ENCODE measurements around the gene SLC12A4. TPM values are rescaled to one million over a fixed set of nuclear protein-coding genes. Genes with fewer than 3 reads are reported as not detected.
"Not testable (repeated sequence)": the region's sequence is repeated elsewhere in the genome, so short reads cannot be mapped to it uniquely, and the experiment has no call there.

The SLC12A4 gene
- total RNA-seq, 1 experiment from 2014 or later, result 35.8 TPM

DNA sequence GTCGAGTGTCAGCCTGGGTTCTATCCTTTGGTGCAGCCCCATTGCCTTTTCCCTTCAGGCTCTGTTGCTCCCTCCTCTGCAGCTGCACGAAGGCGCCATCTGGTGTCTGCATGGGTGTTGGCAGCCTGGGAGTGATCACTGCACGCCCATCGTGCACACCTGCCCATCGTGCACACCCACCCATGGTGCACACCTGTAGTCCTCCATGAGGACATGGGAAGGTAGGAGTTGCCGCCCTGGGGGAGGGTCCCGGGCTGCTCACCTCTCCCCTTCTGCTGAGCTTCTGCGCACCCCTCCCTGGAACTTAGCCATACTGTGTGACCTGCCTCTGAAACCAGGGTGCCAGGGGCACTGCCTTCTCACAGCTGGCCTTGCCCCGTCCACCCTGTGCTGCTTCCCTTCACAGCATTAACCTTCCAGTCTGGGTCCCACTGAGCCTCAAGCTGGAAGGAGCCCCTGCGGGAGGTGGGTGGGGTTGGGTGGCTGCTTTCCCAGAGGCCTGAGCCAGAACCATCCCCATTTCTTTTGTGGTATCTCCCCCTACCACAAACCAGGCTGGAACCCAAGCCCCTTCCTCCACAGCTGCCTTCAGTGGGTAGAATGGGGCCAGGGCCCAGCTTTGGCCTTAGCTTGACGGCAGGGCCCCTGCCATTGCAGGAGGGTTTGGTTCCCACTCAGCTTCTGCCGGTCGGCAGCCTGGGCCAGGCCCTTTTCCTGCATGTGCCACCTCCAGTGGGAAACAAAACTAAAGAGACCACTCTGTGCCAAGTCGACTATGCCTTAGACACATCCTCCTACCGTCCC lies 39.7 kb downstream of the SLC12A4 start:
- peak; percentile 82 for DNase-seq (ENCODE audit: extremely low read depth, low read depth)

DNA sequence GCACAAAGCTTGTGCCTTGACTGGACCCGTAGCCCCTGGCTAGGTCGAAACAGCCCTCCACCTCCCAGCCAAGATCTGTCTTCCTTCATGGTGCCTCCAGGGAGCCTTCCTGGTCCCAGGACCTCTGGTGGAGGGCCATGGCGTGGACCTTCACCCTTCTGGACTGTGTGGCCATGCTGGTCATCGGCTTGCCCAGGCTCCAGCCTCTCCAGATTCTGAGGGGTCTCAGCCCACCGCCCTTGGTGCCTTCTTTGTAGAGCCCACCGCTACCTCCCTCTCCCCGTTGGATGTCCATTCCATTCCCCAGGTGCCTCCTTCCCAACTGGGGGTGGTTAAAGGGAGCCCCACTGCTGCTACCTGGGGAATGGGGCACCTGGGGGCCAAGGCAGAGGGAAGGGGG lies 40.3 kb downstream of the SLC12A4 start:
- DNase-seq (ENCODE audit: extremely low read depth, low read depth), result no peak

DNA sequence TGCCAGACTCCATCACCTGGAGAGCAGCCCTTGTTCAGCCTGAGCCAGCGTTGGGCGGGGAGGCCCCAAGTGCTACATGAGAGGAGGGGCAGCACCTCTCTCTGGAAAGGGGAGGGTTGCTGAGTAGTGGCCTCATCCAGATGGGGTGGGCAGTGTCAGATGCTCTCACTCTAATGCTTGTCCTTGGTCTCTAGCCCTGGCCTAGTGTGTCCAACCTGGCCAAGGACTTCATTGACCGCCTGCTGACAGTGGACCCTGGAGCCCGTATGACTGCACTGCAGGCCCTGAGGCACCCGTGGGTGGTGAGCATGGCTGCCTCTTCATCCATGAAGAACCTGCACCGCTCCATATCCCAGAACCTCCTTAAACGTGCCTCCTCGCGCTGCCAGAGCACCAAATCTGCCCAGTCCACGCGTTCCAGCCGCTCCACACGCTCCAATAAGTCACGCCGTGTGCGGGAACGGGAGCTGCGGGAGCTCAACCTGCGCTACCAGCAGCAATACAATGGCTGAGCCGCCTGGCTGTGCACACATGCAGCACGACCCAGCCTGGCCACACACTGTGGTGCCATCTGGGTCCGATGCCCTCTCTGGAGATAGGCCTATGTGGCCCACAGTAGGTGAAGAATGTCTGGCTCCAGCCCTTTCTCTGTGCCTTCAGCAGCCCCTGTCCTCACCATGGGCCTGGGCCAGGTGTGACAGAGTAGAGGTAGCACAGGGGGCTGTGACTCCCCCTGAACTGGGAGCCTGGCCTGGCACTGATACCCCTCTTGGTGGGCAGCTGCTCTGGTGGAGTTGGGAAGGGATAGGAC lies 41.1 kb downstream of the SLC12A4 start:
- DNase-seq (ENCODE audit: extremely low read depth, low read depth), result no peak

DNA sequence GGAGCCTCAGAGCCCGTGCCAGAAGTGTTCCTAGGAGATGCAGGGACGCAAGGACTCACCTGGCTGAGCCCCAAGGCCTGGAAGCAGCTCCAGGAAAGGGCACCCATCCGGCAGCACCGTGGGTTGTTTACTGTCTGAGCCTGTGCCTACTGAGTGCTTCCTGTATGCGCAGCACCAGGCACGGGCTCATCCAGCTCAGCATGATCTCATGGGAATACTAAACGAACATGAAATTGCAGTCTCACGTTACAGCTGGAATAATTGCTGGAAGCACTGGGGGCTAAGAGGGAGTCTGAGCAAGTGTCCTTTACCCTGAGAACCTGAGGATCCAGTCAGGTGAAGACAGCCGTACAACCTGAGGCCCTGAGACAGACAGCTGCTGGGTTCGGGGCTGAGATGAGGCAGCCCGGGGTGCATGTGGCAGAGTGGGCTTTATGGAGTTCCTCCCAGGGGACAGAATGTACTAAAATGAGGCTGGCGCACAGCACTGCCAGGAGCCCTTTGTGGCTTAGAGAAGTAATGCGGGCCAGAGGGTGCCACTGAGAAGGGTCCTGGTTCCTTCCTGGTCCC lies 42.2 kb downstream of the SLC12A4 start:
- DNase-seq (ENCODE audit: extremely low read depth, low read depth), result no peak

DNA sequence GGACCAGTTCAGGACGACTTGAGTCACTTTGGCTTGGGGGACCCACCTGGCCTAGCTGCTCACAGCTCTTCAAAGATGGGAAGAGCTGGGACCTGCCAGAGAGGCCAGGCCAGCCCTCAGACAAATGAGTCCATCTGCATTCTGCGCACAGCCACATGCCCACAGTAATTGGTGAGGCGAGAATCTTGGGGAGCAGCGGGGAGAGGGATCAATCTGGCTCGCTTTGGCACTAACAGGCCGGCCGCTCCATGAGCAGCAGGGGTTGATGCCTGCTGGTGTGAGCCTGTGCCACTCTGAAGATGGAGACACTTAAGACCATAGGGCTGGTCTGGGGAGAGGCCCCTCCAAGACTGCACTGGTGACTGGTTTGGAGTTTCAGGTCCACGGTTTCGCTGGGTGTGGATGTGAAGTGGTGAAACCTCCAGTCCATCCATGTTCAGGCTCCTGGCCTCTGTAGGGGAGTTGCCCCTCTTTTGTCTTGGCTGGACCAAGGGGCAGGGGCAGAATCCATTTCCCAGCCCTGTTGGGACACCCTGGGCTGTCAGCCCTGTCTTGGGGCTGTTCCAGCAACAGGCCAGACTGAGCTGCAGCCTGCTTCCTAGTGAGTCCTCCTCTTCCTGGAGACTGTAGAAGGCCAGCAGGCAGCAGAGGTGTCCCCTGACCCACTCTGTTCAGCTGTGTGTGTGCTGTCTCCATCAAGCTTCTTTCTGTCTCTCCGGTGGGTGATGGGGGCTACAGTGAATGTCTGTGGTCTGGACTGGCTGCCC lies 44.1 kb downstream of the SLC12A4 start:
- DNase-seq (ENCODE audit: extremely low read depth, low read depth), result no peak

DNA sequence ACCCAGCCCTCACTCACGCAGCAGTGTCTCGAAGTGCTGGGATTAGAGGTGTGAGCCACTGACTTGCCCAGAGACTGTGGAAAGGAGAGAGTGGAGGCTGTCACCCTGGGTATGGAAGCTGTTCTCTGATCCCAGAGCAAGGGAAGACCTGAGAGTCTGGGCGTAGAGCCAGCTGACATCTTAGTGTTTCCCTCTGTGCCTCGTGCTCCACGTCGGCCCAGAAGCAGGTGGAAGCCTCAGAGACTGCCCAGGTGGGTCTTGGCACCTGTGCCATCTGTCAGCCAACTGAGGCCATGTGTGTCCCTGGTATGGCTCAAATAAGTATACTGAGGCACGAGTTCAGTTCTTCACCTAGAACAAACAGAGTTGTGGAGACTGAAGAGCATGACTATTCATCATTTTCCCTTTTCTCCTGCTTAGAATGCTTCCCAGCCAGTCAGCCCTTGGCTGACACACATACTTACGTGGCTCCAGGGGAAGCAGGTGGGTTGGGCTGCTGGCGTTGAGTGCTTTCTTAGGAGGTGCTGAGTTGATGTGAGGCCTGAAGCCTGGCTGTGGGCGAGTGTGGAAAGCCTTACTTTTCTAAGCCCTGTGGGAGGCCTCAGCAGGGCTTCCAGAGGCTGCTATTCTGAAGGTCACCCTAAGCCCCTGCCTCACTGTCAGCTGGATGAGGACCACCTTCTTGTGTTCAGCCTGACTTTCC lies 44.9 kb downstream of the SLC12A4 start:
- DNase-seq (ENCODE audit: extremely low read depth, low read depth), result no peak

DNA sequence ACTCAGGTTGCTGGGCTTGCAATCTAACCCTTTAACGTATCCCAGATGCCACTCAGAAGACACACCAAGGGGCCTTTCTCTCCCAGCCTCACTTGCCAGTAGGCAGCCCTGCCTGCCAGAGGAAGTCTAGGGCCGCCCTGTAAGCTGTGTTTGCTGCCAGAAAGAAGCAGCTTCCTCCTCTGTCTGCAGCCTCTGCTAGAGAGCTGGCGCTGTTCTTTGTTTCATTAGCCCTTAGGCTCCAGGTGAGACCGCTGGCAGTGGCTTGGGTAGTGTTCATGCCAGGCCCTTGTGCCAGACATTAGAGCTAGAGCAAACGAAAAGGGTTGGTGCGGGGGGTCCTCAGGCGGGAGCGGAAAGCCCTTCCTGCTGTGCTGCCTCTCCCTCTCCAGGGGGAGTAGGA lies 45.7 kb downstream of the SLC12A4 start:
- DNase-seq (ENCODE audit: extremely low read depth, low read depth), result no peak

DNA sequence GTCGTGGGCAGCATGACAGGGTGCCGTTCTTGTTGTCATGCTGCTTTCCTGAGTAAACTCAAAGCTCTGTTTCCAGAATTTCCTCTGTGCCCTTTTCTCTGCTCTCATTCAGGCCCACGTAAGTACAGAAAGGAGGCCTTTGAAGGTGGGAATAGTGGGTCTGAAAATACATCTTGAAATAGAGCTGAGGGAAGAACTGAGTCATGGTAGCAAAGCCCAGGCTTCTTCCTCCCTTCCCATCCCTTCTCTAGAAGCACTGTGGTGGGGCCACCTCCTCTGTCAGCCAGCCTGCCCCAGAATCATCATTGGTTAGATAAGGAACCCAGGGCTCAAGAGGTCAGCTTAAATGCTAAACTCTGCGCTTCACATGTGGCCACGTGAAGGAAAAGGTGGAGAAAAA lies 46.2 kb downstream of the SLC12A4 start:
- no peak for DNase-seq (ENCODE audit: extremely low read depth, low read depth)

DNA sequence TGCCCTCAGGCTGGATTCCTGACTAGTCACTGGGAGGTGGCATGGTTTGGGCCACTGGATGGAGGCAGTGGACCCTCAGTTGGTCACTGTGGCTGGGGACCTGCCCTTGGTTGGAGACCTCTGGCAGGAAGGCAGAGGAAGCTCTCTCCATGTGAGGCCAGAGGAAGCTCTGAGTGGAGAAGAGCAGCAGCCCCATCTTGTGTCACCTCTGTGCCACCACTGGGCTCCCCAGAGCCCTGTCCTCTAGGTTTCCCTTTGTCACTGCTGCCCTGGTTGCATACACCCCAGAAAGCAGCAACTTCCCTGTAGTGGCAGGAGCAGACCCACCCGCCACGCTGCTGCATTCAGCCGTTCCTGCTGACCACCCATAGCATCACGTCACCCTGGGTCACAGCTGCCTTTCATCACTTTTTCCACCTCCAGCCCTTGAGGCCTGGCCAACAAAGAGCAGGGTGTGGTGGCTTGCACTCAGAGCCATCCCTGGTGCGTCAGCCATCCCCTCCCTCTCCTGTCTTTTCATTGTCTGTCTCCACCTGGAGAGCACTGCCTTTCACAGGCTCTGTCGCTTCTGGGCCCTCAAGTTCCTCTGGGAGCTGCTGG lies 48.7 kb downstream of the SLC12A4 start:
- DNase-seq (ENCODE audit: extremely low read depth, low read depth), result no peak

DNA sequence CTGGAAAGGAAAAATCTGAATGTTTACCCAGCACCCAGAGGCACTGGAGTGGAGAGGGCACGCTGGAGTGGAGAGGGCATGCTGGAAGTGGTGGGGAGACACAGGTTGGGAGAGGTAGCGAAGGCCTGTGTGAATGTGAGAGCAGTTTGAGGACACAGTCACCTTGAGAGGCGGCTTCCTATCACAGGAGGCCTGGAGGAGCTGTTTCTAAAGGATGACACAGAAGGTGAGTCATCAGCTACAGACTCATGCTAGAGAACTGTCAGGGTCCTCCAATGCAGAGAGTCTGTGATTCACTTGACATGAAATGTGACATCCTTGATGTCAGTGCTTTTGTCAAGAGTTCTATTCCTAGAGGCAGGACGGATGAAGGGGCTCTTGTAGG lies 50.6 kb downstream of the SLC12A4 start:
- DNase-seq (ENCODE audit: extremely low read depth, low read depth), result peak; percentile 61

DNA sequence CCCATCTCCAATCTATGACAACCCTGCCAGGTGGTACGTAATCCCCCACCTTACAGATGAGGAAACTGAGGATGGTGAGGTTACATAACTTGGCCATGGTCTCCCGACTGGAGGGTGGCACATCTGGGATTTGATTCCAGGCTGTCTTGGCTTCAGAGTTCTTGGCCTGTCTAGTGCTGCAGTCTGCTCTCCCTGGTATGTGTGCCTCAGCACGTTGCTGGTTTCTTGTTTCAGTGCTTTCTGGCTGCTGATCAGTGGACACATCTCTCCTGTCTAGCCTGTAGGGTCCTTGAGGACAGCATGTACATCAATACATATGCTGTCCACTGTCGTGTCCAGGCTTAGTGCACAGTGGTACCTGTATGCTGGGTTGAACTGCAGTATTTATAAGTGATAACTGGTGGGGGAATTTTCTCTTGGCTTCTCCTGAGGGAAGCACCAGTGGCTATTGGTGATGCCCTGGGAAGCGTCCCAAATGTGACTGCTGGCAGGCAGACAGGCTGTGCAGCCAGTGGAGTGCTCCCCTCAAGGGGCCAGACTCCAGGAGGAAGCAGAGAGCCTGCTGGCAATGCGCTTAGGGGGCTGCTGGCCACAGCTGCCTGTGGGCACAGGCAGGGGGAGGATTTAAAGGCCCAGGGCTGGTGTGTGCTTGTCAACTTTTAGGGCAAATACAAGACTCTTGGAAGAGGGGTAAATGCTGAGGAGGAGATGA lies 51.1 kb downstream of the SLC12A4 start:
- no peak for DNase-seq (ENCODE audit: extremely low read depth, low read depth)

DNA sequence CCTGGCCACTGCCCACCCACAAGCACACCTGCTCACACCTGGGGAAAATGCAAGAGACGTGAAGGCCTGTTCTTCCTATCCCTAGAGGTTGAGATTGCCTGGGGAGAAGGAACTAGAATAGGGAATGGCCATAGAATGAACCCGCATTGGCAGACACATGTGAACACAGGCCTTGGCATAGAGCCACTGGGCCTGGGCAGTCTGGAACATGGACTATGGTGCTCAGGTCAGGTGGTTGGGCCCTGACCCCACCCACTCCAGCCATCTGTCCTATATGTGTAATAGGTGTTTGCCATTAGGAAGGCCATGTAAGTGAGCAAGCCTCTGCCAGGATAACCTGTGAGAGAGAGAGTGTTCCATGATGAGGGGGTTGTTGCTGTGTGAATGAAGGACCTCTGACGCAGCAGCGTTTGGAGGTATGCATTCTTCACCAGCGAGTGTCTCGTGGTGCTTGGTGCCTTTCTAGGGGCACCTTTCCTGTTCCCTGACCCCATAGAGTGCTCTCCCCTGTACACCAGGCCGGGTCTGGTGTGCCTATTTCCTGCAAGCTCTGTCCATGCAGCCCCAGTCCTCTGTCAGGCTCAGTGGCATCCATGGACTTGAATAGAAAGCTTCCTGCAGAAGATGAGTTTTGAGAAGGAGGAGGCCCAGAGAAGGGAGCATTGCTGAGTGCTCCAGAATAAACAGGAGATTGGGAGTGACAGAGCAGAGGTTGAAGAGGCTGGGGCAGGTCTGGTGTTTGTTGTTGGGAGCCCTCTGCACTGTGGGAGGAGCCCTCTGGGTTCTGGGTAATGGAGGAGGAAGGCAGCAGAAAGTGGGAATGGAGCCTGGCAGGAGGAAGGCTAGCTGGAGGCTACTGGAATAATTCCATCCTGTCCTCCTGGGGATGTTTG lies 52.4 kb downstream of the SLC12A4 start:
- DNase-seq (ENCODE audit: extremely low read depth, low read depth), result no peak

DNA sequence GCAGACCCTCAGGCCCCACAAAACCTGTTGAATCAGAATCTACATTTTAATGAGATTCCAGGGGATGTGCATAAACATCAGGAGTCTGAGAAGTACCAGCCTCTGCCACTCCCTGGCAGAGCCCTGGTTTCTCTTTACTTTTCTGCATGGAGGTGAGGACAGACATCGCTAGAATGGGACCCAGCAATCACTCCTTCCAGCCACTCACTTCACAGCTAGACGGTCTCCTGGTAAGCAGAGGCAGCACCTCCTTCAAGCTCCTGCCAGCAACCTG lies 53.0 kb downstream of the SLC12A4 start:
- DNase-seq (ENCODE audit: extremely low read depth, low read depth), result not testable (repeated sequence)

DNA sequence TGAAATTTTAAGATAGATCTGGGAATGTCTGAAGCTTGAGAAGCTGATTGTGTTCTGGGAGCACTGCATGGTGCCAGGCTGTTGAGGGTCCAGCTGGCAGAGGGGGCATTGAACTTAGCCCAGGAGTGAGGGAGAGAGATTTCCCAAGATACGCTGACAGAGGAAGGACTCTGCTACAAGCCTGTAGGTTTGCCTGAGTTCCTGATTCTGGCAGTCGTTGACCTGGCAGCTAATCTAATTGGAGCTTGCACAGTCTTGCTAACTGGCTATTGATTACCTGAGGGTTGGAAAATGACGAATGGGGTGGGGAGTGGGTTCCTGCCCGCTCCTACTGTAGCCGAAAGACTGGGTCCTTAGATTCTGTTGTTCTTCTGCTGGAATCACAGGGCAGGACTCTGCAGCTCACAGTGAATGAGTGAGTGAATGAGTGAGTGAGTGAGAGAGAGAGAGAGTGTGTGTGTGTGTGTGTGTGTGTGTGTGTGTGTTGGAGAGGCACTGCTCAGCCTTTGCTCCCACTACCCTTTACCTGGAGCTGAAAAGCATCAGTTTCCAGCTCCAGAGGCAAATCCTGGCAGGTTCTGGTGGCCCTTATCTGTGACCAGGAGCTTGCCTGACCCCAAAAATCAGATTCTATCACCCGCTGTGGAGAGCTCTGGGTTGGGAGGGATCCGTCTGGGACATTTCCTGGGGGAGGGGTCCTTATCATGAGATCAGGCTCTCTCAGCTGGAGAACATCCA lies 53.5 kb downstream of the SLC12A4 start:
- DNase-seq (ENCODE audit: extremely low read depth, low read depth), result no peak

DNA sequence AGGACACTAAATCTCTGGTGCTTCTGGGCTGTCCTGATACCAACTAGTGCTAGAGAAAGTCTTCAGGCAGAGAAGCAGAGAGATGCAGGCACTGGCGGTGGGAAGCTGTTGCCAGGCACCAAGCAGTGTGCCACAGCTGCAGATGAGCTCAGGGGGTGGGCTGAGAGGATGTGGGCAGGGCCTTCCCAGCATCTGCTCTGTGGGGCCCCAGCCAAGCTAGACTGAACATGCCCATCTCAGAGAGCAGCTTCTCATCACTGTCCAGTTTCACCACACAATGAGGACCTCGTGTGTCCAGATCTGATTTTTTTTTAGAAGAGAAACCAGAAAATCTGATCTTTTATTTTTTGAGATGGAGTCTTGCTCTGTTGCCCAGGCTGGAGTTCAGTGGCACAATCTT lies 58.3 kb downstream of the SLC12A4 start:
- no peak for DNase-seq (ENCODE audit: extremely low read depth, low read depth)

DNA sequence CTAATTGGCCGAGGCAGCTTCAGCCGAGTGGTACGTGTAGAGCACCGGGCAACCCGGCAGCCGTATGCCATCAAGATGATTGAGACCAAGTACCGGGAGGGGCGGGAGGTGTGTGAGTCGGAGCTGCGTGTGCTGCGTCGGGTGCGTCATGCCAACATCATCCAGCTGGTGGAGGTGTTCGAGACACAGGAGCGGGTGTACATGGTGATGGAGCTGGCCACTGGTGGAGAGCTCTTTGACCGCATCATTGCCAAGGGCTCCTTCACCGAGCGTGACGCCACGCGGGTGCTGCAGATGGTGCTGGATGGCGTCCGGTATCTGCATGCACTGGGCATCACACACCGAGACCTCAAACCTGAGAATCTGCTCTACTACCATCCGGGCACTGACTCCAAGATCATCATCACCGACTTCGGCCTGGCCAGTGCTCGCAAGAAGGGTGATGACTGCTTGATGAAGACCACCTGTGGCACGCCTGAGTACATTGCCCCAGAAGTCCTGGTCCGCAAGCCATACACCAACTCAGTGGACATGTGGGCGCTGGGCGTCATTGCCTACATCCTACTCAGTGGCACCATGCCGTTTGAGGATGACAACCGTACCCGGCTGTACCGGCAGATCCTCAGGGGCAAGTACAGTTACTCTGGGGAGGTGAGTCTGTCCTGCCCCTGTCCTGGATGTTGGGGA lies 59.2 kb downstream of the SLC12A4 start:
- no peak for DNase-seq (ENCODE audit: extremely low read depth, low read depth)
